GM18907 (cell line): ENCODE results near the gene FLYWCH2.
"Not testable (repeated sequence)": the region's sequence is repeated elsewhere in the genome, so short reads cannot be mapped to it uniquely, and the experiment has no call there.

ENCODE experiments used
- ATAC-seq: cut with Tn5 transposase; IDR thresholded peaks from one replicate; pipeline ENCODE4 v1.9.1; 2021; ENCODE audit warnings: mild to moderate bottlenecking, moderate library complexity; ENCODE audit not compliant: unreplicated experiment

The FLYWCH2 gene

GRCh38 chr16:2937170-2937569 is 54.2 kb downstream of the FLYWCH2 start:
- ATAC-seq, result no peak

GRCh38 chr16:2938206-2938605 is 55.2 kb downstream of the FLYWCH2 start:
- no peak for ATAC-seq

DNA sequence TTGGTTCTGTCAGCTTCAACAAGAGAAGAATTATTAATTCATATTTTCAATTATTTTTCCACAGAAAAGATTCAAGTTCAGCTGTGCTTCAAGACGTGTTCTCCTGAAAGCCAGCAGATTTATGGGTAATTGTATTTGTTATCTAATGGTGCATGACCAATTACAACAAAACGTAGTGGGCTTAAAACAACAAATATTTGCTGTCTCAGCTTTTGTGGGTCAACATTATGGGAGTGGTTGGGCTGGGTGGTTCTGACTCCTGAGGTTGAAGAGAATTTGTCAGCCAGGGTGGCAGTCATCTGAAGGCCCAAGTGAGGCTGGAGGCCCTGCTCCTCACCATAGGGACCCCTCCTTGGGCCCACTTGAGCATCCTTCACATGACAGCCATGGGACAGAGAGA is 57.0 kb downstream of the FLYWCH2 start:
- no peak for ATAC-seq

DNA sequence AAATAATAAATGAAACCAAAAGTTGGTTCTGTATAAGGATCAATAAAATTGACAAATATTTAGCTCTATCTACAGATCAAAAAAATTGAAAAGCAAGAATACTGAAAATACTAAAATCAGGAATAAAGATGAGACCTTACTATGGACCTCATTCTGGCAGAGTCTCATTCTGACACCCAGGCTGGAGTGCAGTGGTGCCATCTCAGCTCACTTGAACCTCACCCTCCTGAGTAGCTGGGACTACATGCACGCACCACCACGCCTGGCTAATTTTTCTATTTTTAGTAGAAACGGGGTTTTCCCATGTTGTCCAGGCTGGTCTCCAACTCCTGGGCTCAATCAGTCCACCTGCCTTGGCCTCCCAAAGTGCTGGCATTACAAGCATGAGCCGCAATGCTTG is 59.0 kb downstream of the FLYWCH2 start:
- ATAC-seq, result no peak

- ATAC-seq, result not testable (repeated sequence)
Observed at GRCh38 chr16:2943716-2944115, 60.7 kb downstream of the FLYWCH2 start.

DNA sequence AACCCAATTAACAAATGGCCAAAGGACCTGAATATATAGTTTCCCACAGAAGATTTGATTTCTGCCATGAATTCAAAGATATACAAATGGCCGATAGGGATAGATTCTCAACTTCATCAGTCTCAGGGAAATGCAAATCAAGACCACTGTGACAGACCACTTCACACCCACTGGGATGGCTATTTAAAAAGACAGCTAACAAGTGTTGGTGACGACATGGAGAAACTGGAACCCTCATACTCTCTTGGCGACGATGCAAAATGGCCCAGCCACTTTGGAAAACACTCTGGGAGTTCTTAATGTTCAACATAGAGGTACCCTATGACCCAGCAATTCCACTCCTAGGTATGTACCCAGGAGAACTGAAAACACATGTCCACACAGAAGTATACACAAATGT is 63.6 kb downstream of the FLYWCH2 start:
- ATAC-seq, result no peak
